ENCODE results near the gene TMEM101. TPM values are rescaled to one million over a fixed set of nuclear protein-coding genes. Genes with fewer than 3 reads are reported as not detected.

TMEM101 gene
- total and polyA plus RNA-seq, 2 of the 13 experiments (the other 11 are each of a cell fraction or from before 2014, with no cell fraction given): 72.0 to 100 TPM

DNA sequence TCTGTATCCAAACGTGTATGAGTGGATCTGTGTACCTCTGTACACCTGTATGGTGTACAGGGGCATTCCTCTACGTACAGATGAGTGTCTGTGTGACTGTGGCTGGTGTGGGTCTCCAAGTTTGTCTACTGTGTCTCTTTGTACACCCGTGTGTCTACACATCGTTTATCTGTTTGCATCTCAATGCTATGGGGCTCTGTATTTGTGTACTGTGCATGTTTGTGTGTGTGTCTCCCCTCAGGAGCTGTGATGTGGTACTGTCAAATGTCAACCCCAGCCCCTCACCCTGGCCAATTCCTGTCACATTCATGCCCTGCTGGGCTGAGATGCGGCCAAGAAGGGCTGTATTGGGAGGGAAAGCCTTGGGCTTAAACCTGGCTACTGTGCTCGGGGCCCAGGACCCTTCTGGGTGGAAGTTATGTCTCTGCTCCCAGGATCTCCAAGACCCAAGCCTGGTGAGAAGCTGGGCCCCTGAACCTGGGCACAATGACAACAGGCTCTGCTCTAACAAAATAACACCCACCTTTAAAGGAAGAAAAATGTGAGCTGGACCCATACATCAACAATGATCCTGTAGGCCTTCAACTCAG lies 13.8 kb downstream of the TMEM101 start (continued):
- TF ChIP-seq, protein P1, sequence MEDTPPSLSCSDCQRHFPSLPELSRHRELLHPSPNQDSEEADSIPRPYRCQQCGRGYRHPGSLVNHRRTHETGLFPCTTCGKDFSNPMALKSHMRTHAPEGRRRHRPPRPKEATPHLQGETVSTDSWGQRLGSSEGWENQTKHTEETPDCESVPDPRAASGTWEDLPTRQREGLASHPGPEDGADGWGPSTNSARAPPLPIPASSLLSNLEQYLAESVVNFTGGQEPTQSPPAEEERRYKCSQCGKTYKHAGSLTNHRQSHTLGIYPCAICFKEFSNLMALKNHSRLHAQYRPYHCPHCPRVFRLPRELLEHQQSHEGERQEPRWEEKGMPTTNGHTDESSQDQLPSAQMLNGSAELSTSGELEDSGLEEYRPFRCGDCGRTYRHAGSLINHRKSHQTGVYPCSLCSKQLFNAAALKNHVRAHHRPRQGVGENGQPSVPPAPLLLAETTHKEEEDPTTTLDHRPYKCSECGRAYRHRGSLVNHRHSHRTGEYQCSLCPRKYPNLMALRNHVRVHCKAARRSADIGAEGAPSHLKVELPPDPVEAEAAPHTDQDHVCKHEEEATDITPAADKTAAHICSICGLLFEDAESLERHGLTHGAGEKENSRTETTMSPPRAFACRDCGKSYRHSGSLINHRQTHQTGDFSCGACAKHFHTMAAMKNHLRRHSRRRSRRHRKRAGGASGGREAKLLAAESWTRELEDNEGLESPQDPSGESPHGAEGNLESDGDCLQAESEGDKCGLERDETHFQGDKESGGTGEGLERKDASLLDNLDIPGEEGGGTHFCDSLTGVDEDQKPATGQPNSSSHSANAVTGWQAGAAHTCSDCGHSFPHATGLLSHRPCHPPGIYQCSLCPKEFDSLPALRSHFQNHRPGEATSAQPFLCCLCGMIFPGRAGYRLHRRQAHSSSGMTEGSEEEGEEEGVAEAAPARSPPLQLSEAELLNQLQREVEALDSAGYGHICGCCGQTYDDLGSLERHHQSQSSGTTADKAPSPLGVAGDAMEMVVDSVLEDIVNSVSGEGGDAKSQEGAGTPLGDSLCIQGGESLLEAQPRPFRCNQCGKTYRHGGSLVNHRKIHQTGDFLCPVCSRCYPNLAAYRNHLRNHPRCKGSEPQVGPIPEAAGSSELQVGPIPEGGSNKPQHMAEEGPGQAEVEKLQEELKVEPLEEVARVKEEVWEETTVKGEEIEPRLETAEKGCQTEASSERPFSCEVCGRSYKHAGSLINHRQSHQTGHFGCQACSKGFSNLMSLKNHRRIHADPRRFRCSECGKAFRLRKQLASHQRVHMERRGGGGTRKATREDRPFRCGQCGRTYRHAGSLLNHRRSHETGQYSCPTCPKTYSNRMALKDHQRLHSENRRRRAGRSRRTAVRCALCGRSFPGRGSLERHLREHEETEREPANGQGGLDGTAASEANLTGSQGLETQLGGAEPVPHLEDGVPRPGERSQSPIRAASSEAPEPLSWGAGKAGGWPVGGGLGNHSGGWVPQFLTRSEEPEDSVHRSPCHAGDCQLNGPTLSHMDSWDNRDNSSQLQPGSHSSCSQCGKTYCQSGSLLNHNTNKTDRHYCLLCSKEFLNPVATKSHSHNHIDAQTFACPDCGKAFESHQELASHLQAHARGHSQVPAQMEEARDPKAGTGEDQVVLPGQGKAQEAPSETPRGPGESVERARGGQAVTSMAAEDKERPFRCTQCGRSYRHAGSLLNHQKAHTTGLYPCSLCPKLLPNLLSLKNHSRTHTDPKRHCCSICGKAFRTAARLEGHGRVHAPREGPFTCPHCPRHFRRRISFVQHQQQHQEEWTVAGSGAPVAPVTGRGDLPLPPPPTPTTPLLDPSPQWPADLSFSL (CRISPR knock-in tag; IDR thresholded peaks at IDR 0.05): peak; percentile 76; the same call in 1 of the 2 replicates
- TF ChIP-seq RARG (CRISPR knock-in tag; IDR thresholded peaks at IDR 0.05; ENCODE audit: low read depth): no peak
- TF ChIP-seq ELF4 (CRISPR knock-in tag; IDR thresholded peaks at IDR 0.05; ENCODE audit: borderline replicate concordance): no peak
- no peak; the same call in 1 of the 2 replicates for TF ChIP-seq NR1H2 (CRISPR knock-in tag; IDR thresholded peaks at IDR 0.05; ENCODE audit: borderline replicate concordance, low read depth)
- 0 out of 2 replicates have a peak, but pooled peaks have one; percentile 49 for TF ChIP-seq ZNF550 (CRISPR knock-in tag; IDR thresholded peaks at IDR 0.05; ENCODE audit: borderline replicate concordance)
- TF ChIP-seq ZNF292 (CRISPR knock-in tag; IDR thresholded peaks at IDR 0.05; ENCODE audit: borderline replicate concordance, low read depth): no peak
- TF ChIP-seq, protein P2, sequence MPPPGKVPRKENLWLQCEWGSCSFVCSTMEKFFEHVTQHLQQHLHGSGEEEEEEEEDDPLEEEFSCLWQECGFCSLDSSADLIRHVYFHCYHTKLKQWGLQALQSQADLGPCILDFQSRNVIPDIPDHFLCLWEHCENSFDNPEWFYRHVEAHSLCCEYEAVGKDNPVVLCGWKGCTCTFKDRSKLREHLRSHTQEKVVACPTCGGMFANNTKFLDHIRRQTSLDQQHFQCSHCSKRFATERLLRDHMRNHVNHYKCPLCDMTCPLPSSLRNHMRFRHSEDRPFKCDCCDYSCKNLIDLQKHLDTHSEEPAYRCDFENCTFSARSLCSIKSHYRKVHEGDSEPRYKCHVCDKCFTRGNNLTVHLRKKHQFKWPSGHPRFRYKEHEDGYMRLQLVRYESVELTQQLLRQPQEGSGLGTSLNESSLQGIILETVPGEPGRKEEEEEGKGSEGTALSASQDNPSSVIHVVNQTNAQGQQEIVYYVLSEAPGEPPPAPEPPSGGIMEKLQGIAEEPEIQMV (CRISPR knock-in tag; IDR thresholded peaks at IDR 0.05; ENCODE audit: low read depth): 0 out of 2 replicates have a peak, but pooled peaks have one; percentile 53
- TF ChIP-seq ZNF773 (CRISPR knock-in tag; IDR thresholded peaks at IDR 0.05; ENCODE audit: borderline replicate concordance): no peak
- TF ChIP-seq ZNF891 (CRISPR knock-in tag; IDR thresholded peaks at IDR 0.05): peak; percentile 4; the same call in 1 of the 2 replicates
- 0 out of 2 replicates have a peak, but pooled peaks have one; percentile 62 for TF ChIP-seq ZNF552 (CRISPR knock-in tag; IDR thresholded peaks at IDR 0.05; ENCODE audit: borderline replicate concordance)
- TF ChIP-seq ZFP36 (IDR thresholded peaks at IDR 0.05; ENCODE audit: borderline replicate concordance, low read depth, low read length, partially characterized antibody): no peak
- TF ChIP-seq ZNF766 (CRISPR knock-in tag; IDR thresholded peaks at IDR 0.05; ENCODE audit: borderline replicate concordance): no peak
- TF ChIP-seq ZNF878 (CRISPR knock-in tag; IDR thresholded peaks at IDR 0.05): peak; percentile 84; the same call in 1 of the 2 replicates
- no peak for TF ChIP-seq TEAD2 (CRISPR knock-in tag; IDR thresholded peaks at IDR 0.05)
- no peak for TF ChIP-seq IKZF4 (CRISPR knock-in tag; IDR thresholded peaks at IDR 0.05; ENCODE audit: borderline replicate concordance, low read depth, not compliant biosample characterization)
- TF ChIP-seq RAD51 (IDR thresholded peaks at IDR 0.05; ENCODE audit: borderline replicate concordance): no peak
- TF ChIP-seq ZHX1 (CRISPR knock-in tag; IDR thresholded peaks at IDR 0.05; ENCODE audit: low read depth): no peak

Data from HepG2 (cell line).